Measurements from ENCODE around the gene CEP72. TPM values are rescaled to one million over a fixed set of nuclear protein-coding genes. Genes with fewer than 3 reads are reported as not detected.

CEP72 gene
- total RNA-seq, 1 experiment from 2014 or later, result 16.4 TPM

GRCh38 chr5:597871-598563 is 14.1 kb upstream of the CEP72 start:
- Mint-ChIP-seq H3K4me1 (ENCODE audit: insufficient read depth, unreplicated experiment) (no peaks in the 10 kb centered on the region), H3K27me3 (ENCODE audit: insufficient read depth, unreplicated experiment) (peaks cover 78% of the 10 kb centered on the region), H3K9me3 (ENCODE audit: unreplicated experiment) (no peaks in the 10 kb centered on the region), H3K4me3 (ENCODE audit: unreplicated experiment) (no peak overlapping the region), H3K27ac (ENCODE audit: low read depth, unreplicated experiment) (no peak overlapping the region), H3K36me3 (ENCODE audit: insufficient read depth, unreplicated experiment) (no peaks in the 10 kb centered on the region)
- POLR2A ChIA-PET, result no interaction called here
- intact Hi-C loops (cut with micrococcal nuclease), result no loop called here
- DNase-seq (ENCODE audit: unreplicated experiment), result no peak
- BruUV-seq (replicated peaks), result no TSS peak
- CTCF ChIA-PET, result no interaction called here
- TF ChIP-seq CTCF (IDR thresholded peaks at IDR 0.05; ENCODE audit: unreplicated experiment), result no peak

- no peaks in the 10 kb centered on the region for H3K4me1 Mint-ChIP-seq (ENCODE audit: insufficient read depth, unreplicated experiment)
- CTCF ChIA-PET, result no interaction called here
- H3K9me3 Mint-ChIP-seq (ENCODE audit: unreplicated experiment), result no peaks in the 10 kb centered on the region
- DNase-seq (ENCODE audit: unreplicated experiment), result no peak
- POLR2A ChIA-PET, result no interaction called here
- H3K27me3 Mint-ChIP-seq (ENCODE audit: insufficient read depth, unreplicated experiment), result peaks cover 73% of the 10 kb centered on the region
- intact Hi-C loops (cut with micrococcal nuclease), result no loop called here
- H3K4me3 Mint-ChIP-seq (ENCODE audit: unreplicated experiment), result no peak overlapping the region
- BruUV-seq (replicated peaks), result no TSS peak
- no peaks in the 10 kb centered on the region for H3K36me3 Mint-ChIP-seq (ENCODE audit: insufficient read depth, unreplicated experiment)
- TF ChIP-seq CTCF (IDR thresholded peaks at IDR 0.05; ENCODE audit: unreplicated experiment), result no peak
- H3K27ac Mint-ChIP-seq (ENCODE audit: low read depth, unreplicated experiment), result no peak overlapping the region
These were observed 13.6 kb upstream of the CEP72 start for GRCh38 chr5:598564-598890.

- intact Hi-C loops (cut with micrococcal nuclease), result no loop called here
These were observed 11.1 kb upstream of the CEP72 start for GRCh38 chr5:600886-601541.

More at GRCh38 chr5:600886-601541, 11.1 kb upstream of the CEP72 start:
- BruUV-seq (replicated peaks), result no TSS peak
- H3K27ac Mint-ChIP-seq (ENCODE audit: low read depth, unreplicated experiment), result no peak overlapping the region
- no peak overlapping the region for H3K4me3 Mint-ChIP-seq (ENCODE audit: unreplicated experiment)
- no peaks in the 10 kb centered on the region for H3K4me1 Mint-ChIP-seq (ENCODE audit: insufficient read depth, unreplicated experiment)
- TF ChIP-seq CTCF (IDR thresholded peaks at IDR 0.05; ENCODE audit: unreplicated experiment), result no peak
- no peaks in the 10 kb centered on the region for H3K36me3 Mint-ChIP-seq (ENCODE audit: insufficient read depth, unreplicated experiment)
- H3K9me3 Mint-ChIP-seq (ENCODE audit: unreplicated experiment), result no peaks in the 10 kb centered on the region
- CTCF ChIA-PET, result interaction anchor here (0.7 kb wide), 1 partner anchor 12 kb away, joined by 7 read pairs; no protein-coding TSS in a partner anchor
- POLR2A ChIA-PET, result no interaction called here
- DNase-seq (ENCODE audit: unreplicated experiment), result no peak
- peaks cover 48% of the 10 kb centered on the region for H3K27me3 Mint-ChIP-seq (ENCODE audit: insufficient read depth, unreplicated experiment)
